Measurements from ENCODE around the gene NXT2. TPM values are rescaled to one million over a fixed set of nuclear protein-coding genes. Genes with fewer than 3 reads are reported as not detected.

Gene NXT2
- 10 to 100 TPM; 12.0 to 21.6 (median 12.5) TPM for total RNA-seq
- total RNA-seq (2013) = 19.9 TPM

- H3K4me3 ChIP-seq (ENCODE audit: low read length) = peak within 1 kb of the TSS; percentile 79
These were observed at the start of gene NXT2 for GRCh38 chrX:109536439-109537323. Gene NXT2, plus strand, starts transcription at chrX:109536844. Its CDS starts 163 bp downstream, at chrX:109537007.

GRCh38 chrX:109487640-109488039 is 49.0 kb upstream of the NXT2 start:
- H3K4me1 Mint-ChIP-seq = no peaks in the 10 kb centered on the region
- Histone ChIP-seq H3K4me1 (ENCODE audit: control insufficient read depth, insufficient read depth, low read length) (no peaks in the 10 kb centered on the region), H3K27me3 (ENCODE audit: control insufficient read depth, insufficient read depth, low read length) (no peaks in the 10 kb centered on the region), H3K9me3 (ENCODE audit: control insufficient read depth, insufficient read depth, low read length) (no peaks in the 10 kb centered on the region), H3K36me3 (ENCODE audit: control insufficient read depth, insufficient read depth, low read length) (no peaks in the 10 kb centered on the region), H3K4me3 (ENCODE audit: low read length) (no peak overlapping the region), H3K27ac (ENCODE audit: low read length) (no peak overlapping the region)
- H3K27ac Mint-ChIP-seq = no peak overlapping the region
- H3K4me3 Mint-ChIP-seq = no peak overlapping the region
- H3K36me3 Mint-ChIP-seq = no peaks in the 10 kb centered on the region
- intact Hi-C loops (cut with micrococcal nuclease) = no loop called here
- WGBS (ENCODE audit: insufficient coverage) = 15% methylated on average over 2 of the region's 4 CpGs
- DNase-seq (no peak), ATAC-seq (no peak)
- no peak for TF ChIP-seq CTCF (IDR thresholded peaks at IDR 0.05)
- peaks cover 2 to 9% of the 10 kb centered on the region in 2 donors for H3K27me3 Mint-ChIP-seq (ENCODE audit: low read depth in 2 of 2)
- H3K9me3 Mint-ChIP-seq = no peaks in the 10 kb centered on the region

More at GRCh38 chrX:109536439-109537323, at the start of gene NXT2:
- intact Hi-C loops (cut with micrococcal nuclease) = loop anchor here (2.0 to 10.0 kb wide), 2 partner anchors 196 to 468 kb away; partner anchors contain the start of genes ACSL4 and TMEM164
- Histone ChIP-seq H3K9me3 (ENCODE audit: control insufficient read depth, insufficient read depth, low read length) (no peaks in the 10 kb centered on the region), H3K27ac (ENCODE audit: low read length) (peak within 1 kb of the TSS; percentile 92), H3K36me3 (ENCODE audit: control insufficient read depth, insufficient read depth, low read length) (no peaks in the 10 kb centered on the region), H3K27me3 (ENCODE audit: control insufficient read depth, insufficient read depth, low read length) (no peaks in the 10 kb centered on the region), H3K4me1 (ENCODE audit: control insufficient read depth, insufficient read depth, low read length) (peaks cover 2% of the 10 kb centered on the region)
- Mint-ChIP-seq H3K27ac (peak within 1 kb of the TSS; percentile 95 to 98), H3K4me1 (peaks cover 34% of the 10 kb centered on the region in 2 donors), H3K4me3 (peak within 1 kb of the TSS; percentile 98), H3K36me3 (no peaks in the 10 kb centered on the region), H3K9me3 (peaks cover 2% of the 10 kb centered on the region in 2 donors), H3K27me3 (ENCODE audit: low read depth in 2 of 2) (no peaks in the 10 kb centered on the region)
- ATAC-seq (peak; percentile 97 to 100 (median 98)), DNase-seq (peak; percentile 79 to 92)
- 0% methylated on average over 35 of the region's 43 CpGs for WGBS (ENCODE audit: insufficient coverage)
- no peak for TF ChIP-seq CTCF (IDR thresholded peaks at IDR 0.05)

- Mint-ChIP-seq H3K4me3 (no peak overlapping the region), H3K36me3 (no peaks in the 10 kb centered on the region), H3K27ac (no peak overlapping the region), H3K9me3 (no peaks in the 10 kb centered on the region), H3K27me3 (ENCODE audit: low read depth in 2 of 2) (peaks cover 0 to 13% of the 10 kb centered on the region in 2 donors), H3K4me1 (no peaks in the 10 kb centered on the region)
- no peaks in the 10 kb centered on the region for H3K9me3 ChIP-seq (ENCODE audit: control insufficient read depth, insufficient read depth, low read length)
- ATAC-seq = no peak
- DNase-seq = no peak
- 100% methylated on average over 1 of the region's 2 CpGs for WGBS (ENCODE audit: insufficient coverage)
- H3K27ac ChIP-seq (ENCODE audit: low read length) = no peak overlapping the region
- no peak overlapping the region for H3K4me3 ChIP-seq (ENCODE audit: low read length)
- no peaks in the 10 kb centered on the region for H3K4me1 ChIP-seq (ENCODE audit: control insufficient read depth, insufficient read depth, low read length)
- no peak for TF ChIP-seq CTCF (IDR thresholded peaks at IDR 0.05)
- intact Hi-C loops (cut with micrococcal nuclease) = no loop called here
- H3K27me3 ChIP-seq (ENCODE audit: control insufficient read depth, insufficient read depth, low read length) = no peaks in the 10 kb centered on the region
- H3K36me3 ChIP-seq (ENCODE audit: control insufficient read depth, insufficient read depth, low read length) = no peaks in the 10 kb centered on the region
These were observed 47.5 kb upstream of the NXT2 start for GRCh38 chrX:109489174-109489573.

All from natural killer cell (primary cell).